K562 (cell line): ENCODE measurements around the gene CRB2. TPM values are rescaled to one million over a fixed set of nuclear protein-coding genes. Genes with fewer than 3 reads are reported as not detected.

Source experiments
- BRD4 ChIP-seq: fragments of 200-600 bp; sonication (generic); IDR thresholded peaks from 2 replicates; pipeline ENCODE4 v1.6.1; 2017; ENCODE audit warnings: inconsistent platforms
- EZH2 ChIP-seq: IDR thresholded peaks from 2 replicates; pipeline ENCODE4 v1.6.1; 2012; ENCODE audit warnings: low read depth, mild to moderate bottlenecking, inconsistent platforms, low read length, borderline replicate concordance
- GABPB2 ChIP-seq: fragments of 250-450 bp; sonication (Bioruptor Pico); conservative IDR thresholded peaks from 2 replicates; pipeline ENCODE4 v1.5.1; 2021; ENCODE audit warnings: mild to moderate bottlenecking
- GATA2 ChIP-seq: sonication (generic); formaldehyde crosslinking; IDR thresholded peaks from 2 replicates; pipeline ENCODE4 v1.4.0; 2020; ENCODE audit warnings: mild to moderate bottlenecking, missing genetic modification reagents
- JUN ChIP-seq, 2 experiments: sonication (generic) in 1 of 2; formaldehyde crosslinking in 1 of 2; IDR thresholded peaks; 2 replicates each; pipeline versions ENCODE4 v1.6.1 to v1.8.0; 2012 to 2022; ENCODE audit warnings: borderline replicate concordance in 2 of 2, mild to moderate bottlenecking in 2 of 2, improper control_type of control experiment in 1 of 2, low read depth in 1 of 2, low read length in 1 of 2, missing genetic modification reagents in 1 of 2
- JUND ChIP-seq, 2 experiments: IDR thresholded peaks; 2 replicates in 1 of 2; 3 replicates in 1 of 2; pipeline ENCODE4 v1.6.1; 2011; ENCODE audit warnings: borderline replicate concordance in 2 of 2, low read depth in 2 of 2, low read length in 2 of 2, improper control_type of control experiment in 1 of 2, missing biosample characterization in 1 of 2, missing genetic modification characterization in 1 of 2, missing genetic modification reagents in 1 of 2
- POLR3A ChIP-seq: IDR thresholded peaks from 2 replicates; pipeline ENCODE4 v1.6.1; 2011; ENCODE audit warnings: borderline replicate concordance, mild to moderate bottlenecking, moderate library complexity; ENCODE audit not compliant: insufficient read length, insufficient read depth; ENCODE audit errors: extremely low read depth
- RBM17 ChIP-seq: fragments of 200-400 bp; formaldehyde crosslinking; IDR thresholded peaks from 2 replicates; pipeline ENCODE4 v1.6.1; 2017; ENCODE audit warnings: low read depth, mild to moderate bottlenecking, low read length, borderline replicate concordance
- RHOXF2B ChIP-seq: fragments of 250-450 bp; sonication (Bioruptor Pico); conservative IDR thresholded peaks from 2 replicates; pipeline ENCODE4 v1.5.1; 2021
- SIN3B ChIP-seq: fragments of 450-650 bp; IDR thresholded peaks from 2 replicates; pipeline ENCODE4 v1.6.1; 2017; ENCODE audit warnings: low read depth, mild to moderate bottlenecking, moderate library complexity
- TAL1 ChIP-seq: fragments of 450-650 bp; IDR thresholded peaks from 2 replicates; pipeline ENCODE4 v1.6.1; 2016; ENCODE audit warnings: mild to moderate bottlenecking
- U2AF2 ChIP-seq: fragments of 200-400 bp; formaldehyde crosslinking; optimal IDR thresholded peaks from 2 replicates; pipeline ENCODE3; 2017; ENCODE audit warnings: low read depth, mild to moderate bottlenecking, low read length
- ZNF140 ChIP-seq: fragments of 250-450 bp; sonication (Bioruptor Pico); IDR thresholded peaks from 2 replicates; pipeline ENCODE4 v1.8.0; 2021; ENCODE audit warnings: moderate library complexity, mild to moderate bottlenecking, inconsistent platforms
- ZNF277 ChIP-seq: fragments of 250-450 bp; sonication (Bioruptor Pico); IDR thresholded peaks from 2 replicates; pipeline ENCODE4 v1.8.0; 2022; ENCODE audit warnings: inconsistent platforms, mild to moderate bottlenecking, moderate library complexity, borderline replicate concordance
- ZNF586 ChIP-seq: fragments of 450-650 bp; formaldehyde crosslinking; conservative IDR thresholded peaks from 2 replicates; pipeline ENCODE4 v1.4.0; 2020; ENCODE audit warnings: mild to moderate bottlenecking, moderate library complexity
- polyA plus RNA-seq, 8 experiments: library from polyadenylated mRNA; depleted of rRNA in 4 of 8; stranded (reverse) in 5 of 8; unstranded in 3 of 8; fragments of >200 nt; fragmentation: Nextera tagmentation in 2 of 8; fragmentation: Illumina TruSeq in 1 of 8; extraction: Ambion mirVana in 2 of 8; extraction: Trizol in 1 of 8; gene quantifications; 2 replicates each; pipeline versions ENCODE4 v1.2.1 to v1.2.3, GENCODE V29; 2011 to 2014; ENCODE audit warnings: inconsistent platforms in 1 of 8, missing spikeins in 1 of 8
- total RNA-seq, 7 experiments: library from RNA; depleted of rRNA in 6 of 7; stranded (reverse); fragments of >200 nt in 6 of 7; fragmentation: Illumina TruSeq in 2 of 7; extraction: Trizol in 2 of 7; gene quantifications; 2 replicates each; pipeline versions ENCODE4 v1.2.1 to v1.2.3, GENCODE V29; 2011 to 2021; ENCODE audit warnings: low replicate concordance in 1 of 7
- TF ChIP-seq, protein P1 (sequence below): fragments of 250-450 bp; sonication (Bioruptor Pico); IDR thresholded peaks from 2 replicates; pipeline ENCODE4 v1.8.0; 2021; ENCODE audit warnings: borderline replicate concordance, mild to moderate bottlenecking, moderate library complexity; ENCODE audit not compliant: poor library complexity, severe bottlenecking
- TF ChIP-seq, protein P2 (sequence below): sonication (generic); formaldehyde crosslinking; IDR thresholded peaks from 2 replicates; pipeline ENCODE4 v1.8.1; 2023; ENCODE audit warnings: missing genetic modification reagents, mild to moderate bottlenecking, borderline replicate concordance
- TF ChIP-seq, protein P3 (sequence below), 2 experiments: fragments of 450-650 bp; IDR thresholded peaks; 2 replicates each; pipeline ENCODE4 v1.6.1; 2016

CRB2 gene
- total and polyA plus RNA-seq, 9 of the 15 experiments (the other 6 are each of a cell fraction or from before 2014, with no cell fraction given), result 0.13 to 1.2 (median 0.25) TPM; not detected in 2

DNA sequence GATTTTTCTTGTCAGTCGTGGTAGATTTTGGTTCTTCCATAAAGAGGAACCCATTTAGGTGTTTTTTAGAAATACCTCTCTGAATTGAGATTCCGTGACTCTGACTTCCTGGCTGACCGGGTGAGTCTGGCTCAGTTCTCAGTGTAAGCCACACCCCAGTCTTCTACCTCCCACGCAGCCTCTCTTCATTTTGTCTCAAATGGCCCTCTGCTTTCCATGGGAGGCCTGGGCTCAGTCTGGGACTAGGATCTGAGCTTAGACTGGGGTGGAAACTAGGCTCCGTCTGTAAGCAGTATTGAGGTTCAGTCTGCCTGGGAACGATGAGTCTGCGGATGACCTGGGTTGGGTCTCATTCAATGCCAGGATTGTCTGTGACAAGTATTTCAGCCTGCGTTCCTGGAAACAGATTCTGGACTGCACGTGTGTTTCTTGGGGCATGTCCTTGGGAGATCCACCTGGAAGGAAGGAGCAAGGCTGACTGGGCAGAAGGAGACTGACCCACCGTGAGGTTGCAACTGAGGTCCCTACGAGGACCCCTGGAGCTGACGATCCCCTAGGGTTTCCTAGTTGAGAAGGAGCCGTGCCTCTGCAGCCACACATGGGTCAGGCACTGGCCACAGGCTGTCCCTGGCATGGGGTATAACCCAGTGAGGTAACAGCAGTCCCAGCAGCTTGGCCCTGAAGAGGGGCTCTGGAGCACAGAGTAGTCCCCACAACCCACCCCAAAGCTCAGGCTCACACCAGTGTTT lies 12.4 kb upstream of the CRB2 start (continued):
- TF ChIP-seq ZNF277 (CRISPR knock-in tag), result no peak
- no peak for TF ChIP-seq SIN3B
- TF ChIP-seq RHOXF2B (CRISPR knock-in tag), result no peak
- TF ChIP-seq BRD4, result no peak
- TF ChIP-seq U2AF2, result no peak
- TF ChIP-seq, protein P1, sequence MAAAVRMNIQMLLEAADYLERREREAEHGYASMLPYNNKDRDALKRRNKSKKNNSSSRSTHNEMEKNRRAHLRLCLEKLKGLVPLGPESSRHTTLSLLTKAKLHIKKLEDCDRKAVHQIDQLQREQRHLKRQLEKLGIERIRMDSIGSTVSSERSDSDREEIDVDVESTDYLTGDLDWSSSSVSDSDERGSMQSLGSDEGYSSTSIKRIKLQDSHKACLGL (CRISPR knock-in tag), result no peak
- TF ChIP-seq GATA2 (CRISPR knock-in tag), result no peak
- no peak for TF ChIP-seq JUN (IDR thresholded peaks at IDR 0.05; ENCODE audit: borderline replicate concordance, low read depth, low read length)
- TF ChIP-seq JUN (CRISPR knock-in tag; IDR thresholded peaks at IDR 0.05; ENCODE audit: borderline replicate concordance), result no peak; the same call in 1 of the 2 replicates
- peak; percentile 49; the same call in 1 of the 2 replicates for TF ChIP-seq JUND (IDR thresholded peaks at IDR 0.05; ENCODE audit: borderline replicate concordance, low read depth, low read length)
- 0 out of 3 replicates have a peak, but pooled peaks have one; percentile 37 for TF ChIP-seq JUND (tag; IDR thresholded peaks at IDR 0.05; ENCODE audit: borderline replicate concordance, low read depth, low read length)
- TF ChIP-seq, protein P2, sequence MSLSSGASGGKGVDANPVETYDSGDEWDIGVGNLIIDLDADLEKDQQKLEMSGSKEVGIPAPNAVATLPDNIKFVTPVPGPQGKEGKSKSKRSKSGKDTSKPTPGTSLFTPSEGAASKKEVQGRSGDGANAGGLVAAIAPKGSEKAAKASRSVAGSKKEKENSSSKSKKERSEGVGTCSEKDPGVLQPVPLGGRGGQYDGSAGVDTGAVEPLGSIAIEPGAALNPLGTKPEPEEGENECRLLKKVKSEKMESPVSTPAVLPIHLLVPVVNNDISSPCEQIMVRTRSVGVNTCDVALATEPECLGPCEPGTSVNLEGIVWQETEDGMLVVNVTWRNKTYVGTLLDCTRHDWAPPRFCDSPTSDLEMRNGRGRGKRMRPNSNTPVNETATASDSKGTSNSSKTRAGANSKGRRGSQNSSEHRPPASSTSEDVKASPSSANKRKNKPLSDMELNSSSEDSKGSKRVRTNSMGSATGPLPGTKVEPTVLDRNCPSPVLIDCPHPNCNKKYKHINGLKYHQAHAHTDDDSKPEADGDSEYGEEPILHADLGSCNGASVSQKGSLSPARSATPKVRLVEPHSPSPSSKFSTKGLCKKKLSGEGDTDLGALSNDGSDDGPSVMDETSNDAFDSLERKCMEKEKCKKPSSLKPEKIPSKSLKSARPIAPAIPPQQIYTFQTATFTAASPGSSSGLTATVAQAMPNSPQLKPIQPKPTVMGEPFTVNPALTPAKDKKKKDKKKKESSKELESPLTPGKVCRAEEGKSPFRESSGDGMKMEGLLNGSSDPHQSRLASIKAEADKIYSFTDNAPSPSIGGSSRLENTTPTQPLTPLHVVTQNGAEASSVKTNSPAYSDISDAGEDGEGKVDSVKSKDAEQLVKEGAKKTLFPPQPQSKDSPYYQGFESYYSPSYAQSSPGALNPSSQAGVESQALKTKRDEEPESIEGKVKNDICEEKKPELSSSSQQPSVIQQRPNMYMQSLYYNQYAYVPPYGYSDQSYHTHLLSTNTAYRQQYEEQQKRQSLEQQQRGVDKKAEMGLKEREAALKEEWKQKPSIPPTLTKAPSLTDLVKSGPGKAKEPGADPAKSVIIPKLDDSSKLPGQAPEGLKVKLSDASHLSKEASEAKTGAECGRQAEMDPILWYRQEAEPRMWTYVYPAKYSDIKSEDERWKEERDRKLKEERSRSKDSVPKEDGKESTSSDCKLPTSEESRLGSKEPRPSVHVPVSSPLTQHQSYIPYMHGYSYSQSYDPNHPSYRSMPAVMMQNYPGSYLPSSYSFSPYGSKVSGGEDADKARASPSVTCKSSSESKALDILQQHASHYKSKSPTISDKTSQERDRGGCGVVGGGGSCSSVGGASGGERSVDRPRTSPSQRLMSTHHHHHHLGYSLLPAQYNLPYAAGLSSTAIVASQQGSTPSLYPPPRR (CRISPR knock-in tag), result no peak
- TF ChIP-seq TAL1, result no peak
- no peak for TF ChIP-seq POLR3A
- no peak for TF ChIP-seq ZNF140 (CRISPR knock-in tag)
- no peak for TF ChIP-seq ZNF586
- no peak for TF ChIP-seq EZH2
- TF ChIP-seq, protein P3, sequence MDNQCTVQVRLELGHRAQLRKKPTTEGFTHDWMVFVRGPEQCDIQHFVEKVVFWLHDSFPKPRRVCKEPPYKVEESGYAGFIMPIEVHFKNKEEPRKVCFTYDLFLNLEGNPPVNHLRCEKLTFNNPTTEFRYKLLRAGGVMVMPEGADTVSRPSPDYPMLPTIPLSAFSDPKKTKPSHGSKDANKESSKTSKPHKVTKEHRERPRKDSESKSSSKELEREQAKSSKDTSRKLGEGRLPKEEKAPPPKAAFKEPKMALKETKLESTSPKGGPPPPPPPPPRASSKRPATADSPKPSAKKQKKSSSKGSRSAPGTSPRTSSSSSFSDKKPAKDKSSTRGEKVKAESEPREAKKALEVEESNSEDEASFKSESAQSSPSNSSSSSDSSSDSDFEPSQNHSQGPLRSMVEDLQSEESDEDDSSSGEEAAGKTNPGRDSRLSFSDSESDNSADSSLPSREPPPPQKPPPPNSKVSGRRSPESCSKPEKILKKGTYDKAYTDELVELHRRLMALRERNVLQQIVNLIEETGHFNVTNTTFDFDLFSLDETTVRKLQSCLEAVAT (IDR thresholded peaks at IDR 0.05), result no peak
- TF ChIP-seq GABPB2 (CRISPR knock-in tag), result no peak
- no peak for TF ChIP-seq RBM17
